GM23338 (cell line): ENCODE results near the gene FOXQ1. TPM values are rescaled to one million over a fixed set of nuclear protein-coding genes. Genes with fewer than 3 reads are reported as not detected.

Experiments
- ATAC-seq: fragments of 200-7000 bp; cut with Tn5 transposase; 3 replicates; pipeline ENCODE4 v1.9.1; 2020
- DNase-seq: peaks from one replicate; pipeline ENCODE4 v3.0.0-alpha.2; 2015; ENCODE audit warnings: low spot score
- H2AFZ ChIP-seq: fragments of 200-600 bp; sonication (generic); 2 replicates; pipeline ENCODE4 v1.8.0; 2016; ENCODE audit warnings: antibody characterized with exemption, mild to moderate bottlenecking, moderate library complexity
- H3F3A ChIP-seq: fragments of 200-600 bp; sonication (generic); replicated peaks from 2 replicates; pipeline ENCODE4 v1.8.0; 2017; ENCODE audit warnings: antibody characterized with exemption, mixed run types, low read depth
- H3K27ac ChIP-seq: fragments of 200-600 bp; sonication (generic); 2 replicates; pipeline ENCODE4 v1.6.1; 2016; ENCODE audit warnings: low read depth
- H3K27me3 ChIP-seq: fragments of 200-600 bp; sonication (generic); 2 replicates; pipeline ENCODE4 v1.8.0; 2016; ENCODE audit warnings: mild to moderate bottlenecking, mixed run types, moderate library complexity; ENCODE audit not compliant: insufficient read depth
- H3K36me3 ChIP-seq: fragments of 200-600 bp; sonication (generic); 2 replicates; pipeline ENCODE4 v1.8.0; 2016; ENCODE audit warnings: mild to moderate bottlenecking; ENCODE audit not compliant: insufficient read depth
- H3K4me1 ChIP-seq: fragments of 200-600 bp; sonication (generic); 2 replicates; pipeline ENCODE4 v1.8.0; 2016; ENCODE audit warnings: mild to moderate bottlenecking, moderate library complexity; ENCODE audit not compliant: insufficient read depth
- H3K4me2 ChIP-seq: fragments of 200-600 bp; sonication (generic); 2 replicates; pipeline ENCODE4 v1.7.1; 2017; ENCODE audit warnings: mixed run types
- H3K4me3 ChIP-seq: fragments of 200-600 bp; sonication (generic); 2 replicates; pipeline ENCODE4 v1.6.1; 2016; ENCODE audit warnings: mixed run types
- H3K79me2 ChIP-seq: fragments of 200-600 bp; sonication (generic); replicated peaks from 2 replicates; pipeline ENCODE4 v1.8.0; 2017; ENCODE audit warnings: mild to moderate bottlenecking; ENCODE audit not compliant: insufficient read depth
- H3K9me2 ChIP-seq: fragments of 200-600 bp; sonication (generic); 2 replicates; pipeline ENCODE4 v1.8.0; 2017; ENCODE audit not compliant: insufficient read depth
- H4K20me1 ChIP-seq: fragments of 200-600 bp; sonication (generic); replicated peaks from 2 replicates; pipeline ENCODE4 v1.8.0; 2017; ENCODE audit warnings: mild to moderate bottlenecking; ENCODE audit not compliant: insufficient read depth
- H3K27ac Mint-ChIP-seq: 2 replicates; pipeline ENCODE4 v1.8.0; 2020; ENCODE audit warnings: inconsistent platforms, mild to moderate bottlenecking, moderate library complexity, mixed read lengths
- H3K27me3 Mint-ChIP-seq: 3 replicates; pipeline ENCODE4 v1.8.0; 2022; ENCODE audit warnings: low read depth, mild to moderate bottlenecking, moderate library complexity, mixed read lengths, inconsistent platforms; ENCODE audit not compliant: insufficient read depth, poor library complexity
- H3K36me3 Mint-ChIP-seq: 3 replicates; pipeline ENCODE4 v1.8.0; 2021; ENCODE audit warnings: low read depth, mild to moderate bottlenecking, inconsistent platforms, moderate library complexity, mixed read lengths
- H3K4me1 Mint-ChIP-seq: 3 replicates; pipeline ENCODE4 v1.8.0; 2020; ENCODE audit warnings: mild to moderate bottlenecking, inconsistent platforms, mixed read lengths
- H3K4me3 Mint-ChIP-seq: 3 replicates; pipeline ENCODE4 v1.8.0; 2021; ENCODE audit warnings: moderate library complexity, mild to moderate bottlenecking, inconsistent platforms, mixed read lengths
- H3K9me3 Mint-ChIP-seq: 3 replicates; pipeline ENCODE4 v1.8.0; 2020; ENCODE audit warnings: moderate library complexity, mild to moderate bottlenecking, inconsistent platforms, mixed read lengths
- CREB1 ChIP-seq: fragments of 250-450 bp; sonication (Bioruptor Pico); IDR thresholded peaks from 2 replicates; pipeline ENCODE4 v1.5.0; 2020; ENCODE audit warnings: low read depth, mild to moderate bottlenecking, moderate library complexity
- ETS1 ChIP-seq: IDR thresholded peaks from 2 replicates; pipeline ENCODE4 v1.6.1; 2016; ENCODE audit warnings: antibody characterized with exemption
- EZH2phosphoT487 ChIP-seq: fragments of 200-600 bp; sonication (generic); IDR thresholded peaks from one replicate; pipeline ENCODE4 v1.8.1; 2018; ENCODE audit warnings: antibody characterized with exemption; ENCODE audit not compliant: unreplicated experiment
- JUNB ChIP-seq: IDR thresholded peaks from one replicate; pipeline ENCODE4 v1.6.1; 2016; ENCODE audit warnings: antibody characterized with exemption; ENCODE audit not compliant: unreplicated experiment
- NANOG ChIP-seq: IDR thresholded peaks from 2 replicates; pipeline ENCODE4 v1.6.1; 2016; ENCODE audit warnings: antibody characterized with exemption, borderline replicate concordance
- POLR2AphosphoS5 ChIP-seq: IDR thresholded peaks from 2 replicates; pipeline ENCODE4 v1.6.1; 2016; ENCODE audit warnings: antibody characterized with exemption, low read depth
- STAT1 ChIP-seq: IDR thresholded peaks from one replicate; pipeline ENCODE4 v1.6.1; 2016; ENCODE audit warnings: antibody characterized with exemption; ENCODE audit not compliant: unreplicated experiment
- polyA plus RNA-seq: library from polyadenylated mRNA; unstranded; fragments of >200 nt; fragmentation: Nextera tagmentation; extraction: Ambion mirVana; gene quantifications from 2 replicates; pipeline ENCODE4 v1.2.1, GENCODE V29; 2016
- total RNA-seq: library from RNA; depleted of rRNA; stranded (reverse); fragments of >200 nt; shearing (Covaris generic); gene quantifications from 2 replicates; pipeline ENCODE4 v1.2.3, GENCODE V29; 2014
- TF ChIP-seq, protein P1 (sequence below), 2 experiments: fragments of 200-600 bp in 1 of 2; sonication (generic) in 1 of 2; conservative IDR thresholded peaks; 2 replicates each; pipeline versions ENCODE4 v1.5.1 to v1.6.1; 2016 to 2017; ENCODE audit warnings: antibody characterized with exemption in 2 of 2, low read depth in 2 of 2, mild to moderate bottlenecking in 2 of 2, moderate library complexity in 1 of 2
- TF ChIP-seq, protein P2 (sequence below): IDR thresholded peaks from one replicate; pipeline ENCODE4 v1.6.1; 2018; ENCODE audit warnings: antibody characterized with exemption; ENCODE audit not compliant: unreplicated experiment

The FOXQ1 gene
- total and polyA plus RNA-seq, 2 experiments from 2014 or later: not detected

DNA sequence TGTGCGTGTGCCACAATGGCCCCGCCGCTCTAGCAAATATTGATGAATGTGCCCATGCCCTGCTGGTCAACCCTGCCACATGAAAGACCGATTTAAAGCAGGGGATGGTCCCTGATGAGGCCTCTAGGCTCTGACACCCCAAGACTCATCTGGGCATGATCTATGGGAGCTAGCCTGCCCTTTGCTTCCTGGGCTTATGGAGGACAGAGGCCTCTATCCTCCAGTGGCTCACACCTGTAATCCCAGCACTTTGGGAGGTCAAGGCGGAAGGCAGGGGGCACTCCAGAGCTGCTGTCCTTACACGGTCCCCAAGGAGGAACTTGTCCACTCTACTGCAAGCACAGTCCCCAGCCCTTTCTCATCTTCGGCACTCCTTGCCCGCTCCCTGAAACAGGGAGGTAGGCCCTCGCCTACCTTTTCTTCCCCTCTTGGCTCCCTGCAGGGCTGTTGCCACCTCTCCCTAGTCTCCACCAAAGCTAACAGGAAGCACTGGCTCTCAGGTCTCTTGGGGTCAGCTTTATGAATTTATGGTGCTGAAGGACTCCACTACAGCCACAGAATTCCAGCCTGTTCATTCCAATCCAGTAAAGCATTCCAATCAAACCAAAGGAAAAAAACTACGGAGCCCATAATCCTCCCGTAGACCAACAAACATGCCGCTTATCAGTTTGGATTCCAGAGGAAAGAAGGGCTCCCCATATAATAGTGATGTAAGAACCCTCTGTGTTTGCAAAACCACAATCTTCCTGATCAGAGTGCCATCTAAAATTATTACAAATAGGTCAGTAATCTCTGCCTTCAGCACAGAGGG lies 48.7 kb upstream of the FOXQ1 start:
- H3K9me3 Mint-ChIP-seq: no peaks in the 10 kb centered on the region
- peaks cover 8% of the 10 kb centered on the region for H3K27me3 Mint-ChIP-seq
- no peak overlapping the region for H3K27ac Mint-ChIP-seq
- Histone ChIP-seq H3K79me2 (no peaks in the 10 kb centered on the region), H3K27ac (no peak overlapping the region), H4K20me1 (no peaks in the 10 kb centered on the region), H3K9me2 (no peaks in the 10 kb centered on the region), H3K4me1 (peaks cover 10% of the 10 kb centered on the region), H3K36me3 (no peaks in the 10 kb centered on the region), H3K27me3 (no peaks in the 10 kb centered on the region), H3K4me2 (no peak overlapping the region), H2AFZ (0 out of 2 replicates have a peak overlapping the region, but pooled peaks have one; percentile 80), H3K4me3 (no peak overlapping the region), H3F3A (no peaks in the 10 kb centered on the region)
- H3K4me1 Mint-ChIP-seq: peaks cover 10% of the 10 kb centered on the region
- DNase-seq (peak; percentile 44), ATAC-seq (peak; percentile 88)
- H3K4me3 Mint-ChIP-seq: no peak overlapping the region
- TF ChIP-seq STAT1: no peak
- TF ChIP-seq, protein P1, sequence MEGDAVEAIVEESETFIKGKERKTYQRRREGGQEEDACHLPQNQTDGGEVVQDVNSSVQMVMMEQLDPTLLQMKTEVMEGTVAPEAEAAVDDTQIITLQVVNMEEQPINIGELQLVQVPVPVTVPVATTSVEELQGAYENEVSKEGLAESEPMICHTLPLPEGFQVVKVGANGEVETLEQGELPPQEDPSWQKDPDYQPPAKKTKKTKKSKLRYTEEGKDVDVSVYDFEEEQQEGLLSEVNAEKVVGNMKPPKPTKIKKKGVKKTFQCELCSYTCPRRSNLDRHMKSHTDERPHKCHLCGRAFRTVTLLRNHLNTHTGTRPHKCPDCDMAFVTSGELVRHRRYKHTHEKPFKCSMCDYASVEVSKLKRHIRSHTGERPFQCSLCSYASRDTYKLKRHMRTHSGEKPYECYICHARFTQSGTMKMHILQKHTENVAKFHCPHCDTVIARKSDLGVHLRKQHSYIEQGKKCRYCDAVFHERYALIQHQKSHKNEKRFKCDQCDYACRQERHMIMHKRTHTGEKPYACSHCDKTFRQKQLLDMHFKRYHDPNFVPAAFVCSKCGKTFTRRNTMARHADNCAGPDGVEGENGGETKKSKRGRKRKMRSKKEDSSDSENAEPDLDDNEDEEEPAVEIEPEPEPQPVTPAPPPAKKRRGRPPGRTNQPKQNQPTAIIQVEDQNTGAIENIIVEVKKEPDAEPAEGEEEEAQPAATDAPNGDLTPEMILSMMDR (conservative IDR thresholded peaks at IDR 0.05; ENCODE audit: low read depth in 2 of 2): peak; percentile 32 to 78
- H3K36me3 Mint-ChIP-seq: no peaks in the 10 kb centered on the region

DNA sequence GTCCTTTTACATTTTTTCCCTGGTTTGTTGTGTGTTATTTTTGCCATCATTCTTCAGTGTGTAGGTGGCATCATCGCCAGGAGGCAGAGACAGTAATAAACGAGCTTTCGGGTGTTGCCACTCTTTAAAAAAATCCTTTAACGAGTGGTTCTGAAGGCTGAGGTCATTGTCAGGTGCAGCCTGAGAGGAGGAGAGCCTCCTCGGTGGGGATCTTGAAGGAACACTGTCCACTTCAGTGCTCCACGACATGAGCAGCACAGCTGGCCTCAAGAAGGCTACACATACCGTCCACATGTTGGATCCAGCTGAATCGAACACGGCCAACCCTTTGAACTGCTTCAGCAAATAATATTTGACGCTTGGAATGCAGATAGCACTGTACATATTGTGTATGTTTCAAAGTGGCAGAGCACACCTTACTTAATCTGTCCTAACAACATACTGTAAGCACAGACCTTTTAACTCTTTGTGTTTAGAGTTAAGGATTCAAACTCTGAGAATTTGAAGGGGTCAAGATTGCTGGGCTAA lies 48.0 kb upstream of the FOXQ1 start:
- Histone ChIP-seq H3F3A (no peaks in the 10 kb centered on the region), H3K4me3 (no peak overlapping the region), H3K79me2 (no peaks in the 10 kb centered on the region), H2AFZ (no peak overlapping the region), H3K4me1 (peaks cover 10% of the 10 kb centered on the region), H3K4me2 (no peak overlapping the region), H4K20me1 (no peaks in the 10 kb centered on the region), H3K36me3 (no peaks in the 10 kb centered on the region), H3K9me2 (no peaks in the 10 kb centered on the region), H3K27ac (no peak overlapping the region), H3K27me3 (no peaks in the 10 kb centered on the region)
- Mint-ChIP-seq H3K27me3 (peaks cover 8% of the 10 kb centered on the region), H3K4me1 (peaks cover 10% of the 10 kb centered on the region), H3K27ac (no peak overlapping the region), H3K9me3 (no peaks in the 10 kb centered on the region), H3K4me3 (no peak overlapping the region), H3K36me3 (no peaks in the 10 kb centered on the region)
- ATAC-seq (no peak), DNase-seq (no peak)
- TF ChIP-seq STAT1 (no peak), NANOG (no peak), ETS1 (no peak), POLR2AphosphoS5 (no peak), EZH2phosphoT487 (no peak), JUNB (no peak), CREB1 (CRISPR knock-in tag) (no peak)
- TF ChIP-seq, protein P2, sequence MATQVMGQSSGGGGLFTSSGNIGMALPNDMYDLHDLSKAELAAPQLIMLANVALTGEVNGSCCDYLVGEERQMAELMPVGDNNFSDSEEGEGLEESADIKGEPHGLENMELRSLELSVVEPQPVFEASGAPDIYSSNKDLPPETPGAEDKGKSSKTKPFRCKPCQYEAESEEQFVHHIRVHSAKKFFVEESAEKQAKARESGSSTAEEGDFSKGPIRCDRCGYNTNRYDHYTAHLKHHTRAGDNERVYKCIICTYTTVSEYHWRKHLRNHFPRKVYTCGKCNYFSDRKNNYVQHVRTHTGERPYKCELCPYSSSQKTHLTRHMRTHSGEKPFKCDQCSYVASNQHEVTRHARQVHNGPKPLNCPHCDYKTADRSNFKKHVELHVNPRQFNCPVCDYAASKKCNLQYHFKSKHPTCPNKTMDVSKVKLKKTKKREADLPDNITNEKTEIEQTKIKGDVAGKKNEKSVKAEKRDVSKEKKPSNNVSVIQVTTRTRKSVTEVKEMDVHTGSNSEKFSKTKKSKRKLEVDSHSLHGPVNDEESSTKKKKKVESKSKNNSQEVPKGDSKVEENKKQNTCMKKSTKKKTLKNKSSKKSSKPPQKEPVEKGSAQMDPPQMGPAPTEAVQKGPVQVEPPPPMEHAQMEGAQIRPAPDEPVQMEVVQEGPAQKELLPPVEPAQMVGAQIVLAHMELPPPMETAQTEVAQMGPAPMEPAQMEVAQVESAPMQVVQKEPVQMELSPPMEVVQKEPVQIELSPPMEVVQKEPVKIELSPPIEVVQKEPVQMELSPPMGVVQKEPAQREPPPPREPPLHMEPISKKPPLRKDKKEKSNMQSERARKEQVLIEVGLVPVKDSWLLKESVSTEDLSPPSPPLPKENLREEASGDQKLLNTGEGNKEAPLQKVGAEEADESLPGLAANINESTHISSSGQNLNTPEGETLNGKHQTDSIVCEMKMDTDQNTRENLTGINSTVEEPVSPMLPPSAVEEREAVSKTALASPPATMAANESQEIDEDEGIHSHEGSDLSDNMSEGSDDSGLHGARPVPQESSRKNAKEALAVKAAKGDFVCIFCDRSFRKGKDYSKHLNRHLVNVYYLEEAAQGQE: no peak
